Mesendoderm (in vitro differentiated cells): ENCODE measurements around the gene FGF1.

ENCODE experiments used
- DNase-seq: peaks from one replicate; pipeline ENCODE4 v3.0.0; 2013
- H2AK5ac ChIP-seq: 2 replicates; pipeline ENCODE4 v1.6.1; 2013; ENCODE audit warnings: low read length, inconsistent platforms
- H2BK120ac ChIP-seq: 2 replicates; pipeline ENCODE4 v1.6.1; 2013; ENCODE audit warnings: low read depth, mild to moderate bottlenecking, low read length, moderate library complexity, mixed read lengths
- H2BK15ac ChIP-seq: replicated peaks from 2 replicates; pipeline ENCODE4 v1.6.1; 2013; ENCODE audit warnings: low read depth, mild to moderate bottlenecking, moderate library complexity
- H2BK5ac ChIP-seq: 2 replicates; pipeline ENCODE4 v1.6.1; 2013; ENCODE audit warnings: low read length, inconsistent platforms
- H3K18ac ChIP-seq: 2 replicates; pipeline ENCODE4 v1.6.1; 2013; ENCODE audit warnings: mild to moderate bottlenecking, low read length, mixed read lengths
- H3K23ac ChIP-seq: one replicate; pipeline ENCODE4 v1.6.1; 2013; ENCODE audit warnings: low read length
- H3K27ac ChIP-seq: 2 replicates; pipeline ENCODE4 v1.5.1; 2013; ENCODE audit warnings: low read depth, mild to moderate bottlenecking, inconsistent platforms, low read length, moderate library complexity
- H3K27me3 ChIP-seq: 2 replicates; pipeline ENCODE4 v1.6.1; 2013; ENCODE audit warnings: low read length, control low read depth, mild to moderate bottlenecking, inconsistent platforms; ENCODE audit not compliant: insufficient read depth, poor library complexity
- H3K36me3 ChIP-seq: 2 replicates; pipeline ENCODE4 v1.6.1; 2013; ENCODE audit warnings: low read length, inconsistent platforms; ENCODE audit not compliant: control insufficient read depth, insufficient read depth
- H3K4ac ChIP-seq: one replicate; pipeline ENCODE4 v1.6.1; 2013; ENCODE audit warnings: low read depth, mild to moderate bottlenecking, low read length, moderate library complexity
- H3K4me1 ChIP-seq: 2 replicates; pipeline ENCODE4 v1.6.1; 2013; ENCODE audit warnings: low read depth, low read length, inconsistent platforms; ENCODE audit not compliant: control insufficient read depth
- H3K4me2 ChIP-seq: 2 replicates; pipeline ENCODE4 v1.6.1; 2013; ENCODE audit warnings: low read length
- H3K4me3 ChIP-seq: 2 replicates; pipeline ENCODE4 v1.5.1; 2013; ENCODE audit warnings: mild to moderate bottlenecking, low read length
- H3K56ac ChIP-seq: one replicate; pipeline ENCODE4 v1.6.1; 2013; ENCODE audit warnings: low read length
- H3K79me1 ChIP-seq: 2 replicates; pipeline ENCODE4 v1.6.1; 2013; ENCODE audit warnings: low read length, inconsistent platforms
- H3K79me2 ChIP-seq: 2 replicates; pipeline ENCODE4 v1.6.1; 2013; ENCODE audit warnings: mild to moderate bottlenecking, low read length; ENCODE audit not compliant: control insufficient read depth, insufficient read depth
- H3K9ac ChIP-seq: 2 replicates; pipeline ENCODE4 v1.6.1; 2013; ENCODE audit warnings: low read length, inconsistent platforms
- H4K5ac ChIP-seq: one replicate; pipeline ENCODE4 v1.6.1; 2013; ENCODE audit warnings: low read length
- H4K8ac ChIP-seq: one replicate; pipeline ENCODE4 v1.6.1; 2013; ENCODE audit warnings: low read depth, mild to moderate bottlenecking, control low read depth, low read length, moderate library complexity
- WGBS: extraction: QIAGEN DNeasy Blood & Tissue Kit; methylation state at CpG from one replicate; pipeline ENCODE4 v1.1.7; 2013; ENCODE audit warnings: low lambda C conversion rate, missing lambda C conversion rate; ENCODE audit not compliant: insufficient coverage; ENCODE audit errors: extremely low coverage; 5-methylcytosine and 5-hydroxymethylcytosine counted together

FGF1 gene

GRCh38 chr5:142659405-142659804 is 26.5 kb downstream of the FGF1 start:
- no peaks in the 10 kb centered on the region for H3K79me1 ChIP-seq
- no peak overlapping the region for H2BK120ac ChIP-seq
- no peak overlapping the region for H3K4ac ChIP-seq
- no peak overlapping the region for H4K8ac ChIP-seq
- H4K5ac ChIP-seq = no peak overlapping the region
- no peak overlapping the region for H3K4me2 ChIP-seq
- H2AK5ac ChIP-seq = no peak overlapping the region
- no peak overlapping the region for H3K18ac ChIP-seq
- no peak overlapping the region for H3K4me3 ChIP-seq
- H3K4me1 ChIP-seq = peaks cover 3% of the 10 kb centered on the region
- H3K36me3 ChIP-seq = no peaks in the 10 kb centered on the region
- DNase-seq = peak; percentile 28
- no peak overlapping the region for H3K9ac ChIP-seq
- no peak overlapping the region for H2BK5ac ChIP-seq
- no peak overlapping the region for H3K23ac ChIP-seq
- no peaks in the 10 kb centered on the region for H3K27me3 ChIP-seq
- no peak overlapping the region for H2BK15ac ChIP-seq
- H3K56ac ChIP-seq = no peak overlapping the region
- no CpG with 5 or more reads among the region's 4 CpGs for WGBS
- H3K27ac ChIP-seq = no peak overlapping the region
- H3K79me2 ChIP-seq = no peaks in the 10 kb centered on the region

- Histone ChIP-seq H3K9ac (no peak overlapping the region), H3K4me2 (no peak overlapping the region), H4K8ac (no peak overlapping the region), H4K5ac (no peak overlapping the region), H2AK5ac (no peak overlapping the region), H2BK15ac (no peak overlapping the region), H3K79me1 (no peaks in the 10 kb centered on the region), H3K18ac (no peak overlapping the region), H3K4me1 (no peaks in the 10 kb centered on the region), H3K4ac (no peak overlapping the region), H3K79me2 (no peaks in the 10 kb centered on the region), H3K27ac (no peak overlapping the region), H3K27me3 (no peaks in the 10 kb centered on the region), H2BK5ac (no peak overlapping the region), H3K36me3 (no peaks in the 10 kb centered on the region), H2BK120ac (no peak overlapping the region), H3K23ac (no peak overlapping the region), H3K4me3 (no peak overlapping the region), H3K56ac (no peak overlapping the region)
- DNase-seq = no peak
- WGBS = no CpG with 5 or more reads among the region's 2 CpGs
These were observed 27.6 kb downstream of the FGF1 start for GRCh38 chr5:142658278-142658677.

- Histone ChIP-seq H2AK5ac (no peak overlapping the region), H3K79me2 (no peaks in the 10 kb centered on the region), H2BK5ac (no peak overlapping the region), H3K18ac (no peak overlapping the region), H3K9ac (no peak overlapping the region), H2BK120ac (no peak overlapping the region), H3K27ac (no peak overlapping the region), H3K56ac (no peak overlapping the region), H3K4me3 (no peak overlapping the region), H3K4me2 (no peak overlapping the region), H4K8ac (no peak overlapping the region), H3K36me3 (no peaks in the 10 kb centered on the region), H3K27me3 (no peaks in the 10 kb centered on the region), H3K4me1 (no peaks in the 10 kb centered on the region), H3K4ac (no peak overlapping the region), H3K23ac (no peak overlapping the region), H3K79me1 (no peaks in the 10 kb centered on the region), H2BK15ac (no peak overlapping the region), H4K5ac (no peak overlapping the region)
- no CpG with 5 or more reads among the region's 8 CpGs for whole genome bisulfite sequencing
- DNase-seq = no peak
These were observed 28.4 kb downstream of the FGF1 start for GRCh38 chr5:142657446-142657845.

- DNase-seq = peak; percentile 80
- no peaks in the 10 kb centered on the region for H3K36me3 ChIP-seq
These were observed 30.3 kb downstream of the FGF1 start for GRCh38 chr5:142655339-142656267.

GRCh38 chr5:142654578-142655058 is 31.3 kb downstream of the FGF1 start:
- H3K23ac ChIP-seq = no peak overlapping the region
- H3K56ac ChIP-seq = no peak overlapping the region
- no peak overlapping the region for H2BK120ac ChIP-seq
- no peaks in the 10 kb centered on the region for H3K27me3 ChIP-seq
- WGBS = no CpG with 5 or more reads among the region's 8 CpGs
- no peak overlapping the region for H3K4me2 ChIP-seq
- H3K18ac ChIP-seq = no peak overlapping the region
- no peaks in the 10 kb centered on the region for H3K79me1 ChIP-seq
- H4K8ac ChIP-seq = no peak overlapping the region
- no peak overlapping the region for H2AK5ac ChIP-seq
- H3K36me3 ChIP-seq = no peaks in the 10 kb centered on the region
- H3K4me3 ChIP-seq = no peak overlapping the region
- H3K27ac ChIP-seq = no peak overlapping the region
- H3K79me2 ChIP-seq = no peaks in the 10 kb centered on the region
- H3K4ac ChIP-seq = no peak overlapping the region
- H2BK15ac ChIP-seq = no peak overlapping the region
- no peak overlapping the region for H2BK5ac ChIP-seq
- H4K5ac ChIP-seq = no peak overlapping the region
- peak; percentile 71 for DNase-seq
- H3K4me1 ChIP-seq = no peaks in the 10 kb centered on the region
- H3K9ac ChIP-seq = no peak overlapping the region

More at GRCh38 chr5:142655339-142656267, 30.3 kb downstream of the FGF1 start:
- Histone ChIP-seq H3K23ac (no peak overlapping the region), H3K27me3 (no peaks in the 10 kb centered on the region), H2BK15ac (no peak overlapping the region), H3K18ac (no peak overlapping the region), H2AK5ac (no peak overlapping the region), H3K4me3 (no peak overlapping the region), H3K79me2 (no peaks in the 10 kb centered on the region), H2BK5ac (no peak overlapping the region), H4K5ac (no peak overlapping the region), H3K27ac (no peak overlapping the region), H3K4me1 (no peaks in the 10 kb centered on the region), H3K79me1 (no peaks in the 10 kb centered on the region), H3K56ac (no peak overlapping the region), H3K4ac (no peak overlapping the region), H2BK120ac (no peak overlapping the region), H4K8ac (no peak overlapping the region), H3K9ac (peak overlapping the region; percentile 12), H3K4me2 (no peak overlapping the region)
- no CpG with 5 or more reads among the region's 13 CpGs for WGBS
